Measurements from ENCODE around the gene LMAN2L. TPM values are rescaled to one million over a fixed set of nuclear protein-coding genes. Genes with fewer than 3 reads are reported as not detected.

The LMAN2L gene
- polyA plus RNA-seq, 1 donor from 2014 or later = 19.1 TPM

DNA sequence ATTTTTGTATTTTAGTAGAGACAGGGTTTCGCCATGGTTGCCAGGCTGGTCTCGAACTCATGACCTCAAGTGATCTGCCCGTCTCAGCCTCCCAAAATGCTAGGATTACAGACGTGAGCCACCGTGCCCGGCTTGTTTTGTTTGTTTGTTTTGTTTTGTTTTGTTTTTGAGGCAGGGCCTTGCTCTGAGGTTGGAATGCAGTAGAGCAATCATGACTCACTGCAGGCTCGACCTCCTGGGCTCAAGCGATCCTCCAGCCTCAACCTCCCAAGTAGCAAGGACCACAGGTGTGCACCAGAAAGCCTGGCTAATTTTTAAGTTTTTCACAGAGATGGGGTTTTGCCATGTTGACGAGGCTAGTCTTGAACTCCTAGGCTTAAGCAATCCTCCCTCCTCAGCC is 11.9 kb upstream of the LMAN2L start:
- H3K9me3 Mint-ChIP-seq = no peaks in the 10 kb centered on the region
- H3K4me3 Mint-ChIP-seq = no peak overlapping the region
- H3K27me3 Mint-ChIP-seq = peaks cover 2% of the 10 kb centered on the region
- H3K4me1 Mint-ChIP-seq = no peaks in the 10 kb centered on the region
- H3K27ac Mint-ChIP-seq = no peak overlapping the region
- peaks cover 4% of the 10 kb centered on the region for H3K36me3 Mint-ChIP-seq

GRCh38 chr2:96747061-96747617 is 7.3 kb upstream of the LMAN2L start:
- Mint-ChIP-seq H3K4me3 (no peak overlapping the region), H3K4me1 (peaks cover 0 to 5% (median 1%) of the 10 kb centered on the region in 3 donors), H3K27ac (no peak overlapping the region), H3K9me3 (no peaks in the 10 kb centered on the region), H3K36me3 (peaks cover 3% of the 10 kb centered on the region), H3K27me3 (peaks cover 2% of the 10 kb centered on the region)

DNA sequence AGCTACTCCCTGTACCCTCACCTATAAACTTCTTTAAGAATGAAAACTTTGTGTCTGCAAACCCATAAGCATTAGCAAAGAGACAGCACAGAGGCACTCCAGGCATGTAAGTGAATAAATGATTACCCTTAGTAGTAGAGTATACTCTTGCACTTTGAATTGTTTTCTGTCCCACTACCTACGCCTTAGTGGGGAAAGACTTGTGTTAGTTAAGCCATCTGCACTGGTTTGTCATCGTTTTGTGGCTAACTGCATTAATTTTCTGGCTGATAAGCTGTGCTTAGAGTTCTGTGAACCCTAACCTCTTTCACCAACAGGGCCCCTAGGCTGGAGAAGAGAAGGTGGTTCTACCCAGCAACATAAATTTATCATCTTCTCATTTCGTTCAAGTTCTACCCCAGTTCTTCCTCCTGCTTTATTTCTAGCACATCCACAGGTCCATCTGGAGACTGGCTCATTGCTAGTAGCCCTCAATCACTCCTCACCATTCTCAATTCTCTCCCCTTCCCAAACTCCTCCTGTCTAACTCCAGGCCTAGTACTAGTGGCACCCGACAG is 710 bp downstream of the LMAN2L start:
- peaks cover 1% of the 10 kb centered on the region for H3K27me3 Mint-ChIP-seq
- H3K4me3 Mint-ChIP-seq = peak overlapping the region; percentile 97 to 100 (median 98)
- peaks cover 4% of the 10 kb centered on the region for H3K36me3 Mint-ChIP-seq
- no peaks in the 10 kb centered on the region for H3K9me3 Mint-ChIP-seq
- H3K4me1 Mint-ChIP-seq = peaks cover 25 to 26% (median 26%) of the 10 kb centered on the region in 3 donors
- H3K27ac Mint-ChIP-seq = peak overlapping the region; percentile 89 to 96 (median 96)

DNA sequence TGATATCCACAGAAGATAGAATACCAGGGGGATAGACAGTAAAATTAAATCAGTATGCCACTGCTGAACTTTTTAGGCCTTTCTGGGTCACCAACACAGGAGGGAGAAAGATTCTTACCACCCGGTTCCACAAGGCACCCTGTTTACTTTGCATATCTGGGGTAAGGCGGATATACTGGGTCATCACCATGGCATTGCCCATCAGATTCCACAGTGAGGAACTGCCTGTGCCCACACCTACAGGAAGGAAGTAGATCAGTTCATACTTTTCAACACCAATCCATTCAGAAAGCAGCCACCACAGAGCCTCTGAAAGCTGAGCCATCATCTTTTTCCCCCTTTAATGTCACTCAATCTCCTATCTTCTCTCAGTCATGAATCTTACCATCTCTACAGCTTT is 2.0 kb downstream of the LMAN2L start:
- Mint-ChIP-seq H3K4me3 (peak overlapping the region; percentile 31 to 84 (median 52)), H3K27me3 (peaks cover 1% of the 10 kb centered on the region), H3K4me1 (peaks cover 25 to 28% (median 26%) of the 10 kb centered on the region in 3 donors), H3K36me3 (peaks cover 4% of the 10 kb centered on the region), H3K27ac (peak overlapping the region in 2 of 3 donors; percentile 40 to 78), H3K9me3 (no peaks in the 10 kb centered on the region)

GRCh38 chr2:96737251-96737650 is 2.6 kb downstream of the LMAN2L start:
- Mint-ChIP-seq H3K4me3 (no peak overlapping the region), H3K9me3 (no peaks in the 10 kb centered on the region), H3K27me3 (peaks cover 1% of the 10 kb centered on the region), H3K36me3 (peaks cover 4% of the 10 kb centered on the region), H3K4me1 (peaks cover 24 to 28% (median 25%) of the 10 kb centered on the region in 3 donors), H3K27ac (peak overlapping the region in 1 of 3 donors; percentile 74)

- Mint-ChIP-seq H3K27ac (no peak overlapping the region), H3K27me3 (no peaks in the 10 kb centered on the region), H3K4me1 (peaks cover 18% of the 10 kb centered on the region in 3 donors), H3K9me3 (no peaks in the 10 kb centered on the region), H3K36me3 (peaks cover 4% of the 10 kb centered on the region), H3K4me3 (no peak overlapping the region)
These were observed 4.8 kb downstream of the LMAN2L start for GRCh38 chr2:96734880-96735583.

DNA sequence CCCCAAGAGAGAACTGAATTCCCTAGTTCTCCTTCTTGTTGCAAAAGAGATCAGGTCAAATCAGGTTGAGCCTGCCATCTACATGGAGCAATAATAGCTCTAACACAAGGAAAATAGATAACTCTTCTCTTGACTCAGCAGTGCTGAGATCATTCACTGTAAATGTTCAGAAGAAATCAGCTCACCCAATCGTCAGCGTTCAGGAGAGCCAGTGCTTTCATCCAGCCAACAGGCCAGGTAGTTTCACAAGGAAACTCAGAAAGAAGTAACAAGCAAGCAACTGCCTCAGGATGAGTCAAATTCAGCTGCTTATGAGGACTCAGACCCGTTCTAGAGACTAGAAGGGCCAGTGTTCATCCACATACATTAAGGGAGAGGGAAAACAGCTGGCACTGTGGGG is 5.9 kb downstream of the LMAN2L start:
- Mint-ChIP-seq H3K4me3 (peak overlapping the region in 1 of 4 donors; percentile 44), H3K27me3 (no peaks in the 10 kb centered on the region), H3K27ac (no peak overlapping the region), H3K4me1 (peaks cover 8 to 11% (median 9%) of the 10 kb centered on the region in 3 donors), H3K9me3 (no peaks in the 10 kb centered on the region), H3K36me3 (peaks cover 3% of the 10 kb centered on the region)

DNA sequence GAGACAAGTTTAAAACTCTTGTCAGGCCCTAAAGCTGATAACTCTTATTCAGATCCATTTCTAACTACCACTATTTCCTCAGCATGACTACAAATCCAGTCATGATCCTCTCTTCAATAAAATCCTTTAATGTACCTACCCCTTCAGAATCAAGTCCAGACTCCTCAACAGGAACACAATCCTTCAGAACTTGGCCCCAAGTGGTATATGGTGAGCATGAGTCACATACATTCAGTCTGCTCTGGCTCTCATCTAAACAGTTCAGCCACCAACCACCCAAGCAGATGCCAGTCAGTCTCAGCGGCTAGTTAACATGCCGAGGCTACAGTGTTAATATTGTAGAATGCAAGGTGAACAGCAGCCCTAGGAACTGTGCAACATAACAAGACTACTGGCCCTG is 9.7 kb downstream of the LMAN2L start:
- H3K4me1 Mint-ChIP-seq = peaks cover 0 to 3% (median 2%) of the 10 kb centered on the region in 3 donors
- H3K27ac Mint-ChIP-seq = no peak overlapping the region
- H3K4me3 Mint-ChIP-seq = no peak overlapping the region
- H3K27me3 Mint-ChIP-seq = no peaks in the 10 kb centered on the region
- H3K9me3 Mint-ChIP-seq = no peaks in the 10 kb centered on the region
- H3K36me3 Mint-ChIP-seq = peaks cover 2% of the 10 kb centered on the region

- Mint-ChIP-seq H3K9me3 (no peaks in the 10 kb centered on the region), H3K27me3 (no peaks in the 10 kb centered on the region), H3K4me3 (no peak overlapping the region), H3K36me3 (peaks cover 2% of the 10 kb centered on the region), H3K27ac (no peak overlapping the region), H3K4me1 (peaks cover 0 to 3% (median 2%) of the 10 kb centered on the region in 3 donors)
These were observed 10.1 kb downstream of the LMAN2L start for GRCh38 chr2:96729748-96730147.

- H3K9me3 Mint-ChIP-seq = no peaks in the 10 kb centered on the region
- H3K27ac Mint-ChIP-seq = no peak overlapping the region
- H3K4me3 Mint-ChIP-seq = no peak overlapping the region
- no peaks in the 10 kb centered on the region for H3K27me3 Mint-ChIP-seq
- peaks cover 2% of the 10 kb centered on the region for H3K36me3 Mint-ChIP-seq
- H3K4me1 Mint-ChIP-seq = peaks cover 0 to 2% (median 0%) of the 10 kb centered on the region in 3 donors
These were observed 12.4 kb downstream of the LMAN2L start for GRCh38 chr2:96727431-96727830.

DNA sequence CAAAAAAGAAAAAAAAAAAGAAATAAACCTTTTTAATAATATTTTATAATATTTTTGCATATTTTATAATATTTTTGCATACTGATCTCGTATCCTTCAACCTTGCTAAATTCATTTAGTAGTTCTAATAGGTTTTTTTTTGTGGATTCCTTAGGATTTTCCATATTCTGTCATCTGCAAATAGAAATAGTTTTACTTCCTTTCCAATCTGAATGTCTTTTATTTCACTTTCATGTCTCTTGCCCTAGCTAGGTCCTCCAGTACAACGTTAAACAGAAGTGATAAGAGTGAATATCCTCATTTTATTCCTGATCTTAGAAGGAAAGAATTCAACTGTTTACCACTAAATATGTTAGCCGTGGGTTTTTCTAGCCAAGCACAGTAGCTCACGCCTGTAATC is 13.7 kb downstream of the LMAN2L start:
- no peaks in the 10 kb centered on the region for H3K9me3 Mint-ChIP-seq
- peaks cover 0 to 2% (median 0%) of the 10 kb centered on the region in 3 donors for H3K4me1 Mint-ChIP-seq
- H3K27me3 Mint-ChIP-seq = no peaks in the 10 kb centered on the region
- H3K4me3 Mint-ChIP-seq = no peak overlapping the region
- peak overlapping the region in 1 of 3 donors; percentile 31 for H3K27ac Mint-ChIP-seq
- peaks cover 2% of the 10 kb centered on the region for H3K36me3 Mint-ChIP-seq

- peaks cover 7% of the 10 kb centered on the region for H3K36me3 Mint-ChIP-seq
- H3K27ac Mint-ChIP-seq = no peak overlapping the region
These were observed 23.5 kb downstream of the LMAN2L start for GRCh38 chr2:96716388-96716787.

GRCh38 chr2:96715658-96716057 is 24.2 kb downstream of the LMAN2L start:
- Mint-ChIP-seq H3K4me1 (peaks cover 0 to 6% (median 0%) of the 10 kb centered on the region in 3 donors), H3K27me3 (no peaks in the 10 kb centered on the region), H3K27ac (no peak overlapping the region), H3K4me3 (no peak overlapping the region), H3K36me3 (peaks cover 9% of the 10 kb centered on the region), H3K9me3 (no peaks in the 10 kb centered on the region)

More at GRCh38 chr2:96716388-96716787, 23.5 kb downstream of the LMAN2L start:
- H3K9me3 Mint-ChIP-seq = no peaks in the 10 kb centered on the region
- no peaks in the 10 kb centered on the region for H3K27me3 Mint-ChIP-seq
- H3K4me3 Mint-ChIP-seq = no peak overlapping the region
- H3K4me1 Mint-ChIP-seq = peaks cover 0 to 6% (median 0%) of the 10 kb centered on the region in 3 donors

GRCh38 chr2:96710985-96711384 is 28.9 kb downstream of the LMAN2L start:
- H3K27me3 Mint-ChIP-seq = no peaks in the 10 kb centered on the region
- no peak overlapping the region for H3K27ac Mint-ChIP-seq
- peaks cover 13% of the 10 kb centered on the region for H3K36me3 Mint-ChIP-seq

DNA sequence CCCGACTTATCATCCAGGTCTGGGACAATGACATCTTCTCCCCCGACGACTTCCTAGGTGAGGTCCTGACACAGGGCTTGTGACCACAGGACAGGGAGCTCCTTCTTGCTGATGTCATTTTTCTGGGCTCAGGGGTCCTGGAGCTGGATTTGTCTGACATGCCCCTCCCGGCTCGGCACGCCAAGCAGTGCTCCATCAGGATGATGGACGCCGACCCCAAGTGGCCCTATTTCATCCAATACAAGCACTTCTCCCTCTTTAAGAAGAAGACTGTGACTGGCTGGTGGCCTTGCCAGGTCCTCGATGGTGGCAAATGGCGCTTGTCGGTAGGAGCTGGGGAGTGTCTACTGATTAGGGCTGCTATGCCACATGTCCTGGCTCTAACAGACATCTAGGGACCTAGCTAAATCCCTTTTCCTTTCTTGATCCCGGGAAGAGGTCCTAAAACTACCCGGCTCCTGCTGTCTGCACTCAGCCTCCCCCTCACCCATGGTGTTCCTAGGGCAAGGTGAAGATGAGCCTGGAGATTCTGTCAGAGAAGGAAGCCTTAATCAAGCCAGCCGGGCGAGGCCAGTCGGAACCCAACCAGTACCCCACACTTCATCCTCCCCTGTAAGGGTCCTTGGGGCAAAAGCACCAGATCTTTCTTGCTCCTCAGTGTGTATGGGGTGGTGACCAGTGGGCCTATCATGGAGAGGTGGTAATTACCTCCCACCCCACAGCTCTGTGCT is 36.7 kb downstream of the LMAN2L start:
- H3K36me3 Mint-ChIP-seq = peaks cover 23% of the 10 kb centered on the region
- no peak overlapping the region for H3K4me3 Mint-ChIP-seq
- no peaks in the 10 kb centered on the region for H3K9me3 Mint-ChIP-seq
- no peaks in the 10 kb centered on the region for H3K27me3 Mint-ChIP-seq
- no peaks in the 10 kb centered on the region for H3K4me1 Mint-ChIP-seq
- no peak overlapping the region for H3K27ac Mint-ChIP-seq

More at GRCh38 chr2:96710985-96711384, 28.9 kb downstream of the LMAN2L start:
- H3K4me3 Mint-ChIP-seq = no peak overlapping the region
- H3K9me3 Mint-ChIP-seq = no peaks in the 10 kb centered on the region
- peaks cover 0 to 5% (median 0%) of the 10 kb centered on the region in 3 donors for H3K4me1 Mint-ChIP-seq

Measured in IgD-negative memory B cell (primary cell).